SU-DHL-6 (cell line): ENCODE measurements around the gene CTNNBL1.

Experiments used
- H2AFZ ChIP-seq: fragments of 200-600 bp; sonication (generic); 2 replicates; pipeline ENCODE4 v1.6.1; 2014; ENCODE audit warnings: low read depth, mild to moderate bottlenecking, moderate library complexity, mixed read lengths, antibody characterized with exemption, low read length; ENCODE audit not compliant: severe bottlenecking
- H3F3A ChIP-seq: fragments of 200-600 bp; shearing (Covaris generic); 2 replicates; pipeline ENCODE4 v1.6.0; 2016; ENCODE audit warnings: antibody characterized with exemption, mild to moderate bottlenecking; ENCODE audit not compliant: insufficient read depth
- H3K27ac ChIP-seq: fragments of 200-600 bp; sonication (generic); 2 replicates; pipeline ENCODE4 v1.5.1; 2016; ENCODE audit warnings: low read depth, mild to moderate bottlenecking, low read length, moderate library complexity, mixed read lengths
- H3K27me3 ChIP-seq: fragments of 200-600 bp; sonication (generic), shearing (Covaris generic); 2 replicates; pipeline ENCODE4 v1.6.0; 2014; ENCODE audit warnings: mild to moderate bottlenecking, low read length
- H3K36me3 ChIP-seq: fragments of 200-600 bp; sonication (generic); 2 replicates; pipeline ENCODE4 v1.6.1; 2014; ENCODE audit warnings: mild to moderate bottlenecking, low read length, mixed read lengths
- H3K4me2 ChIP-seq: fragments of 300-600, 200-600 bp; shearing (Covaris generic), sonication (generic); 2 replicates; pipeline ENCODE4 v1.6.0; 2014; ENCODE audit warnings: low read length, low read depth, mild to moderate bottlenecking; ENCODE audit not compliant: poor library complexity, severe bottlenecking
- H3K4me3 ChIP-seq: fragments of 200-600 bp; sonication (generic); 2 replicates; pipeline ENCODE4 v1.5.1; 2014; ENCODE audit warnings: antibody characterized with exemption, low read length, mild to moderate bottlenecking, mixed read lengths; ENCODE audit not compliant: insufficient read depth, poor library complexity, severe bottlenecking
- H3K79me2 ChIP-seq: fragments of 200-600 bp; sonication (generic); 2 replicates; pipeline ENCODE4 v1.6.1; 2014; ENCODE audit warnings: mild to moderate bottlenecking, low read length, moderate library complexity; ENCODE audit not compliant: insufficient read depth
- H3K9ac ChIP-seq: fragments of 200-600 bp; sonication (generic); 2 replicates; pipeline ENCODE4 v1.7.0; 2014; ENCODE audit warnings: mild to moderate bottlenecking, low read length
- H3K9me2 ChIP-seq: fragments of 200-600 bp; sonication (generic); replicated peaks from 2 replicates; pipeline ENCODE4 v1.6.1; 2014; ENCODE audit warnings: low read length; ENCODE audit not compliant: insufficient read depth
- H3K9me3 ChIP-seq: fragments of 200-600 bp; sonication (generic); 2 replicates; pipeline ENCODE4 v1.6.1; 2014; ENCODE audit warnings: low read length, mixed read lengths; ENCODE audit not compliant: insufficient read depth
- H4K20me1 ChIP-seq: fragments of 200-600 bp; sonication (generic); 2 replicates; pipeline ENCODE4 v1.6.1; 2014; ENCODE audit warnings: low read depth, mild to moderate bottlenecking, antibody characterized with exemption, low read length, moderate library complexity, mixed read lengths
- CTCF ChIP-seq: fragments of 200-600 bp; sonication (generic); IDR thresholded peaks from one replicate; pipeline ENCODE4 v1.5.1; 2017; ENCODE audit warnings: antibody characterized with exemption, mild to moderate bottlenecking, low read length, moderate library complexity; ENCODE audit not compliant: insufficient read depth, poor library complexity, severe bottlenecking
- EZH2phosphoT487 ChIP-seq: fragments of 200-600 bp; sonication (generic), shearing (Covaris generic); conservative IDR thresholded peaks from 2 replicates; pipeline ENCODE4 v1.6.1; 2018; ENCODE audit warnings: mild to moderate bottlenecking, antibody characterized with exemption, low read length, moderate library complexity, mixed read lengths

The CTNNBL1 gene

GRCh38 chr20:37914367-37914671 lies 220.5 kb downstream of the CTNNBL1 start:
- Histone ChIP-seq H3K36me3 (no peaks in the 10 kb centered on the region), H3K9me2 (no peaks in the 10 kb centered on the region), H3K4me2 (peak overlapping the region; percentile 18), H3K27me3 (no peaks in the 10 kb centered on the region), H3K79me2 (no peaks in the 10 kb centered on the region), H2AFZ (no peak overlapping the region), H4K20me1 (no peaks in the 10 kb centered on the region), H3K27ac (no peak overlapping the region), H3K9me3 (no peaks in the 10 kb centered on the region), H3K4me3 (no peak overlapping the region), H3F3A (no peaks in the 10 kb centered on the region), H3K9ac (no peak overlapping the region)
- TF ChIP-seq CTCF: no peak

GRCh38 chr20:37914672-37915433 lies 221.0 kb downstream of the CTNNBL1 start:
- H3K4me2 ChIP-seq: peak overlapping the region; percentile 18
- TF ChIP-seq EZH2phosphoT487 (no peak), CTCF (no peak)
- no peaks in the 10 kb centered on the region for H3K79me2 ChIP-seq
- H3K27me3 ChIP-seq: no peaks in the 10 kb centered on the region
- H3K9ac ChIP-seq: no peak overlapping the region
- no peak overlapping the region for H3K4me3 ChIP-seq
- H3F3A ChIP-seq: no peaks in the 10 kb centered on the region
- no peaks in the 10 kb centered on the region for H3K9me3 ChIP-seq
- H2AFZ ChIP-seq: no peak overlapping the region
- H3K9me2 ChIP-seq: no peaks in the 10 kb centered on the region
- H3K27ac ChIP-seq: no peak overlapping the region
- no peaks in the 10 kb centered on the region for H3K36me3 ChIP-seq
- no peaks in the 10 kb centered on the region for H4K20me1 ChIP-seq

GRCh38 chr20:37915434-37915787 lies 221.6 kb downstream of the CTNNBL1 start:
- H3K9me3 ChIP-seq: no peaks in the 10 kb centered on the region
- H3K27ac ChIP-seq: no peak overlapping the region
- no peaks in the 10 kb centered on the region for H3K79me2 ChIP-seq
- H3F3A ChIP-seq: no peaks in the 10 kb centered on the region
- no peaks in the 10 kb centered on the region for H3K27me3 ChIP-seq
- H3K4me2 ChIP-seq: no peak overlapping the region
- no peaks in the 10 kb centered on the region for H3K36me3 ChIP-seq
- no peak for TF ChIP-seq CTCF
- no peak for TF ChIP-seq EZH2phosphoT487
- no peak overlapping the region for H3K4me3 ChIP-seq
- no peaks in the 10 kb centered on the region for H3K9me2 ChIP-seq
- H4K20me1 ChIP-seq: no peaks in the 10 kb centered on the region
- no peak overlapping the region for H3K9ac ChIP-seq
- H2AFZ ChIP-seq: no peak overlapping the region
